Epithelial cell of esophagus (primary cell): ENCODE measurements around the gene TMEM151B.

Experiments used
- DNase-seq: peaks from one replicate; pipeline ENCODE4 v3.0.0; 2010; ENCODE audit warnings: low read depth
- H3K4me3 ChIP-seq: 2 replicates; pipeline ENCODE4 v1.5.1; 2011; ENCODE audit warnings: mild to moderate bottlenecking, low read length, control low read depth
- CTCF ChIP-seq: IDR thresholded peaks from 2 replicates; pipeline ENCODE4 v1.5.1; 2011; ENCODE audit warnings: low read depth, mild to moderate bottlenecking, low read length, control low read depth, inconsistent platforms; ENCODE audit not compliant: insufficient read depth; ENCODE audit errors: missing control alignments

Gene TMEM151B

GRCh38 chr6:44263354-44264100 lies 6.7 kb upstream of the TMEM151B start:
- DNase-seq = peak; percentile 44
- TF ChIP-seq CTCF = no peak
- H3K4me3 ChIP-seq = peak overlapping the region; percentile 74

GRCh38 chr6:44264154-44265006 lies 5.9 kb upstream of the TMEM151B start:
- DNase-seq = no peak

GRCh38 chr6:44265007-44265721 lies 5.1 kb upstream of the TMEM151B start, which contains the start of gene NFKBIE:
NFKBIE (minus strand) TSS chr6:44265551; CDS start chr6:44265346, 205 bp downstream.
- DNase-seq = peak; percentile 95
- peak; percentile 24 for TF ChIP-seq CTCF
- H3K4me3 ChIP-seq = peak within 1 kb of the TSS; percentile 74

More at GRCh38 chr6:44264154-44265006, 5.9 kb upstream of the TMEM151B start:
- peak overlapping the region; percentile 74 for H3K4me3 ChIP-seq
- TF ChIP-seq CTCF = no peak

- no peak for TF ChIP-seq CTCF
- peak overlapping the region; percentile 74 for H3K4me3 ChIP-seq
- no peak for DNase-seq
Measured at GRCh38 chr6:44265722-44266233, 4.5 kb upstream of the TMEM151B start.

GRCh38 chr6:44266347-44266746 lies 3.9 kb upstream of the TMEM151B start:
- no peak overlapping the region for H3K4me3 ChIP-seq
- no peak for DNase-seq
- TF ChIP-seq CTCF = no peak

GRCh38 chr6:44267252-44267651 lies 3.0 kb upstream of the TMEM151B start:
- TF ChIP-seq CTCF = no peak
- DNase-seq = no peak
- H3K4me3 ChIP-seq = no peak overlapping the region
